Measurements from ENCODE around the gene TRIM23.
A peak's percentile ranks its signal among the peaks of the same experiment; 100 is the strongest.
"Not testable (repeated sequence)": the region's sequence is repeated elsewhere in the genome, so short reads cannot be mapped to it uniquely, and the experiment has no call there.

Gene TRIM23

DNA sequence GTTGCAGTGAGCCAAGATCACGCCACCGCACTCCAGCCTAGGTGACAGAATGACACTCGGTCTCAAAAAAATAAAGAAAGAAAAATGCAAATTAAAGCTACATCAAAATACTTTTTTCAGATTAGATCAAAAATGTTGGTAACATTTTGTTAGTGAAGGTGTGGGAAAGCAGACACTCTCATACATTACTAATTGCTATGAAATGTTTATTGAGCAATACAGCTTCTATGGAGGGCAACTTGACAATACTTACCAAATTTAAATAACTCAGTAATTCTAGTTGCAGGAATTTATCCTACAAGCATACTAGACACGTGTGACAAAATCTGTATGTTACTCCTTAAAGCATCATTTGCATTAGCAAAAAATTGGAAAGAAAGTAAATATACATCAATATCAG, 4.1 kb downstream of the TRIM23 start:
- H3K4me3 ChIP-seq (replicated peaks; ENCODE audit: low read depth, low read length), result no peak overlapping the region
- TF ChIP-seq, protein P1, sequence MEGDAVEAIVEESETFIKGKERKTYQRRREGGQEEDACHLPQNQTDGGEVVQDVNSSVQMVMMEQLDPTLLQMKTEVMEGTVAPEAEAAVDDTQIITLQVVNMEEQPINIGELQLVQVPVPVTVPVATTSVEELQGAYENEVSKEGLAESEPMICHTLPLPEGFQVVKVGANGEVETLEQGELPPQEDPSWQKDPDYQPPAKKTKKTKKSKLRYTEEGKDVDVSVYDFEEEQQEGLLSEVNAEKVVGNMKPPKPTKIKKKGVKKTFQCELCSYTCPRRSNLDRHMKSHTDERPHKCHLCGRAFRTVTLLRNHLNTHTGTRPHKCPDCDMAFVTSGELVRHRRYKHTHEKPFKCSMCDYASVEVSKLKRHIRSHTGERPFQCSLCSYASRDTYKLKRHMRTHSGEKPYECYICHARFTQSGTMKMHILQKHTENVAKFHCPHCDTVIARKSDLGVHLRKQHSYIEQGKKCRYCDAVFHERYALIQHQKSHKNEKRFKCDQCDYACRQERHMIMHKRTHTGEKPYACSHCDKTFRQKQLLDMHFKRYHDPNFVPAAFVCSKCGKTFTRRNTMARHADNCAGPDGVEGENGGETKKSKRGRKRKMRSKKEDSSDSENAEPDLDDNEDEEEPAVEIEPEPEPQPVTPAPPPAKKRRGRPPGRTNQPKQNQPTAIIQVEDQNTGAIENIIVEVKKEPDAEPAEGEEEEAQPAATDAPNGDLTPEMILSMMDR (IDR thresholded peaks at IDR 0.05; ENCODE audit: low read length, missing control alignments), result no peak
- no peak for DNase-seq (ENCODE audit: low read depth)

DNA sequence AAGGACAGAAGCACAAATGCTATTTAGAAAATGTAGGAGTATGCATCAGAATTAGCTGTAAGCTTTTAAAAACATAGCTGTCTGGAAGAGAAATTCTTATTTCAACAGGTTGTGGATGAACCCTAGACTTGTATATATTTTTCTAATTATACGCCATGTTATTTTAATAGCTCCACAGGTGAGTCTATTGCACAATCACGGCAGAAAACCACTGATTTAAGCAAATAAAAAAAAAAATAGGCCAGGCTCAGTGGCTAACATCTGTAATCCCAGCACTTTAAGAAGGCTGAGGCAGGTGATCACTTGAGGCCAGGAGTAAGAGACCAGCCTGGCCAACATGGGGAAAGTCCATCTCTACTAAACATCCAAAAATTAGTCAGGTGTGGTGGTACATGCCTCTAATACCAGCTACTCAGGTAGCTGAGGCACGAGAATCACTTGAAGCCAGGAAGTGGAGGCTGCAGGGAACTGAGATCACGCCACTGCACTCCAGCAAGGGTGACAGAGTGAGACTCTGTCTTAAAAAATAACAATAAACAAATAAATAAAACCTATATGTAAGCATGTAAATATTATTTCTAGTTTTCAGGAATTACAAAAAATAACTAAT, 11.7 kb downstream of the TRIM23 start:
- no peak for DNase-seq (ENCODE audit: low read depth)
- H3K4me3 ChIP-seq (replicated peaks; ENCODE audit: low read depth, low read length), result no peak overlapping the region
- TF ChIP-seq, protein P1 (IDR thresholded peaks at IDR 0.05; ENCODE audit: low read length, missing control alignments), result no peak

DNA sequence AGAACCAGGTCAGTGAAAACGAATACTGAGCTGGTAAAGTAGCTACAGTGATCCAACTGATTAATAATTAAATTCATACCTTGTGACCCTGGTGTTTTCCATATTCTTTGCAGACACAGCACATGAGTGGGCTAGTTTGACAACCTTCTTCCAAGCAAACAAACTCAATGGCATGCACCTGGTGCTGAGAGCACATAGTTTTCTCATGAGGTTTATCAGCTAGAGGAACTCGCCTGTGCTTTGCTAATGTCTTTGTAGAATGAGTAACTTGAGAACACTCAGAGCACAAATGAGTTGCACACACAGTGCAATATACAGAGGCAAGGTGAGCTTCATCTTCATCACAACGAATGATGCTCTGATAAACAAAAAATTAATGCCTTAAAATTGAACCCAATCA, 12.6 kb downstream of the TRIM23 start:
- TF ChIP-seq, protein P1 (IDR thresholded peaks at IDR 0.05; ENCODE audit: low read length, missing control alignments), result no peak
- H3K4me3 ChIP-seq (replicated peaks; ENCODE audit: low read depth, low read length), result no peak overlapping the region
- no peak for DNase-seq (ENCODE audit: low read depth)

DNA sequence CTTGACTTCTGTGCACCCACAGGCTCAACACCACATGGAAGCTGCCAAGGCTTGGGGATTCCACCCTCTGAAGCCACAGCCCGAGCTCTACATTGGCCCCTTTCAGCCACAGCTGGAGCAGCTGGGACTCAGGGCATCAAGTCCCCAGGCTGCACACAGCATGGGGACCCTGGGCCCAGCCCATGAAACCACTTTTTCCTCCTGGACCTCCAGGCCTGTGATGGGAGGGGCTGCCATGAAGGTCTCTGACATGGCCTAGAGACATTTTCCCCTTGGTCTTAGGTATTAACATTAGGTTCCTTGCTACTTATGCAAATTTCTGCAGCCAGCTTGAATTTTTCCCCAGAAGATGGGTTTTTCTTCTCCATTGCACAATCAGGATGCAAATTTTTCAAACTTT, 22.4 kb downstream of the TRIM23 start:
- not testable (repeated sequence) for H3K4me3 ChIP-seq (replicated peaks; ENCODE audit: low read depth, low read length); DNase-seq (ENCODE audit: low read depth)

DNA sequence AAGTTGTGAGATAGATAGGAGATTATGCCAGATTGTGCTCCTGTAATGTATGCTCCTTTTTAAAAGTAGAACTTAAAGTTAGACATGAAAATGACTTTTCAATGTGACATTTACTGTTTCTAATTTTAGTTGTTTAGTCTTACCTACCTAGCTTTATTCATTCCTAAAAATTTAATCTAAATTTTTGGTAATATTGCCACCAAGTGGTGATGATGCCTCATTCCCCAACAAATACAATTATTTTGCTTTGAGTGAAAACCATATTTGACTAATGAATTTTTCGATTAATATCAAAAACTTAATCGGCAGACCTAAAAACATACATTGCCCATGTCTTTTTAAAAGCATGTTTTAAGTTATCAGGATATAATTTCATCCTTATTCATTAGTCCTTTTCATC, 35.4 kb downstream of the TRIM23 start:
- TF ChIP-seq, protein P1 (IDR thresholded peaks at IDR 0.05; ENCODE audit: low read length, missing control alignments), result peak; percentile 14
- no peak for DNase-seq (ENCODE audit: low read depth)

DNA sequence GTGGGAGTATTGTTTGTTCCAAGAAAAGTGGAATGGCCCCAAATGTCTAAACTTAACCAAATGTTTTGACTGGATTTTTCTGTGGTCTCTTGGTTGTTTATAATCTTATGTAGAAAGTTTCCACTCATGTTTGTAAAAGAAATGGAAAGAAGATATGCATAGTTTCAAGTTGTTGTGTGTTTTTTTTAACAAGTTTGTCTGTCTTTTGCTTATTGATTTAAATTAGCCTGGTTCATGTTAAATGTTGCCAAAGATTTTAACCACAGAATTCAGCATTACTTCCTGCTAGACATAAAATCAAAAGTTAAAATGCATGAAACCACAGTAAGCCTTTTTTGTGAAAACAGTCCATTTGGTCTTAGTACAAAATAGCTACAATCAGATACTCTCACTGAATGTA, 47.0 kb downstream of the TRIM23 start:
- H3K4me3 ChIP-seq (replicated peaks; ENCODE audit: low read depth, low read length), result no peak overlapping the region
- TF ChIP-seq, protein P1 (IDR thresholded peaks at IDR 0.05; ENCODE audit: low read length, missing control alignments), result no peak
- no peak for DNase-seq (ENCODE audit: low read depth)

More for the DNA sequence above, 35.4 kb downstream of the TRIM23 start:
- no peak overlapping the region for H3K4me3 ChIP-seq (replicated peaks; ENCODE audit: low read depth, low read length)

DNA sequence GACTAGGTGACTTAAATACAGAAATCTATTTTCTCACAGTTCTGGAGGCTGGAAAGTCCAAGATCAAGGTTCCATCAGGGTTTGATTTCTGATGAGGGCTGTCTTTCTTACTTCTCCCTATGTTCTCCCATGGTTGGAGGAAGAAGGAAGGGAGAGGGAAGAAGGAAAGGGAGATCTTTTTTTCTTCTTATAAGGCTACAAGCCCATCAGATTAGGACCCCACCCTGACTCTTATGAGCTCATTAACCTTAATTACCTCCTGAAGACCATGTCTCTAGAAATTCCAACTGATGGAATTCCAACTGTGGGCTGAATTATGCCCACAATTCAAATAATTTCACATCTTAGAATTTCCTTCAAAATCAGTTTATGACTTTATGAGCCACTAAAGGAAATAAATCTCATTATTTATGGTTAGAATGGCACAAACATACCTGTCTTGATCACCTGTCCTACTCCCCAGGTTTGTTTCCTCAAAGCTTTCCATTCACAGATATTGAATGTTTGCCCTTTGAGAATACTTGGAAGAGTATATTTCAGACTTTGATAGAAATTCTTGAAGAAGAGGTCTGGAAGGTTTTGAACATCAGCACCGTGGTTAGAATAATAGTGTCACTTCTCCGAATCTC, 53.4 kb downstream of the TRIM23 start:
- DNase-seq (ENCODE audit: low read depth), result no peak
- TF ChIP-seq, protein P1 (IDR thresholded peaks at IDR 0.05; ENCODE audit: low read length, missing control alignments), result no peak
- no peak overlapping the region for H3K4me3 ChIP-seq (replicated peaks; ENCODE audit: low read depth, low read length)

Measured in fibroblast of pulmonary artery (primary cell).